Motor neuron (in vitro differentiated cells): Measurements from ENCODE around the gene ZSCAN32. TPM values are rescaled to one million over a fixed set of nuclear protein-coding genes. Genes with fewer than 3 reads are reported as not detected.

Experiments
- ATAC-seq, 8 experiments: fragments of 200-7000 bp; cut with Tn5 transposase; replicated peaks in 6 of 8; 2 replicates each; pipeline ENCODE4 v1.8.0; 2021; ENCODE audit warnings: mild to moderate bottlenecking in 8 of 8, moderate library complexity in 8 of 8
- H3K27ac ChIP-seq, 2 donors: fragments of 250-450 bp; sonication (Bioruptor Pico); 2 replicates each; pipeline ENCODE4 v1.9.0; 2021; ENCODE audit warnings: antibody characterized with exemption in 2 of 2, mild to moderate bottlenecking in 2 of 2, moderate library complexity in 1 of 2
- H3K4me1 ChIP-seq, 2 donors: fragments of 250-450 bp; sonication (Bioruptor Pico); replicated peaks in 1 of 2; 2 replicates each; pipeline ENCODE4 v1.6.1; 2021; ENCODE audit warnings: antibody characterized with exemption in 2 of 2, mild to moderate bottlenecking in 2 of 2, moderate library complexity in 1 of 2
- H3K4me3 ChIP-seq, 5 donors: fragments of 250-450 bp; sonication (Bioruptor Pico); 2 replicates each; pipeline ENCODE4 v1.9.0; 2021; ENCODE audit warnings: antibody characterized with exemption in 5 of 5, mild to moderate bottlenecking in 5 of 5, moderate library complexity in 4 of 5
- WGBS, 10 experiments: fragments of 450-650 bp; shearing (Covaris generic); methylation state at CpG; one replicate each; pipeline ENCODE4 v1.0.0; 2022; 5-methylcytosine and 5-hydroxymethylcytosine counted together
- in situ Hi-C, 9 experiments: fragments of 400-800 bp; cut with MboI; loops; one replicate each; pipeline ENCODE4 v1.15.0; 2021; ENCODE audit warnings: low sequenced_read_pairs in 9 of 9, low pct_unique_long_range_greater_than_20kb in 2 of 9; ENCODE audit not compliant: unreplicated experiment in 9 of 9
- total RNA-seq, 8 experiments: library from RNA; unstranded; fragments of 300-600 nt; gene quantifications; 2 replicates each; pipeline versions ENCODE4 v1.2.3 to v1.2.4, GENCODE V29; 2022

ZSCAN32 gene
- total RNA-seq, 8 experiments from 2014 or later = 7.8 to 22.9 (median 13.2) TPM

DNA sequence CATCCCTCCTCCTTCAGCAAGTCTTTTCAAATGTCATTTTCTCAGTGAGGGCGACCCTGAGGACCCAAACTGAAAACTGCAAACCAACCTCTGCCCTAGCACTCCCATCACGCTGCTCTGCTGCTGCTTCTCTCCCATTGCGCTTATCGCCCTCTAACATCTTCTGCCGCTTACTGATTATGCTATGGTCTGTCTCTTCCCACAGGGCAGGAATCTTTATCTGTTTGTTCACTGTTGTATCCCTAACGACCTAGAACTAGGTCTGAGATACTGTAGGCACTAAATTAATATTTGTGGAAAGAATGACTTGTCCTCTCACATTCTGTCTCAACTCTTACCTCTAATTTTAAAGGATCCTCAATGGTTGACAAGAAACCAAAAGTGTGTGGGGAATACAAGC lies 12.5 kb downstream of the ZSCAN32 start:
- no peaks in the 10 kb centered on the region for H3K4me1 ChIP-seq
- H3K27ac ChIP-seq = no peak overlapping the region
- no peak for ATAC-seq
- in situ Hi-C loops = no loop called here
- WGBS, 10 experiments = 90 to 100% (median 95%) methylated on average over 1 to 6 of the region's 6 CpGs; no CpG with 5 or more reads in 1 of the 10 experiments
- H3K4me3 ChIP-seq = no peak overlapping the region

- in situ Hi-C loops = no loop called here
- H3K4me3 ChIP-seq = no peak overlapping the region
- WGBS, 10 experiments = 90 to 100% (median 98%) methylated on average over 2 to 9 of the region's 10 CpGs; no CpG with 5 or more reads in 2 of the 10 experiments
- no peak for ATAC-seq
- H3K4me1 ChIP-seq = no peaks in the 10 kb centered on the region
- H3K27ac ChIP-seq = no peak overlapping the region
These were observed 17.8 kb downstream of the ZSCAN32 start for GRCh38 chr16:3383045-3383448.

DNA sequence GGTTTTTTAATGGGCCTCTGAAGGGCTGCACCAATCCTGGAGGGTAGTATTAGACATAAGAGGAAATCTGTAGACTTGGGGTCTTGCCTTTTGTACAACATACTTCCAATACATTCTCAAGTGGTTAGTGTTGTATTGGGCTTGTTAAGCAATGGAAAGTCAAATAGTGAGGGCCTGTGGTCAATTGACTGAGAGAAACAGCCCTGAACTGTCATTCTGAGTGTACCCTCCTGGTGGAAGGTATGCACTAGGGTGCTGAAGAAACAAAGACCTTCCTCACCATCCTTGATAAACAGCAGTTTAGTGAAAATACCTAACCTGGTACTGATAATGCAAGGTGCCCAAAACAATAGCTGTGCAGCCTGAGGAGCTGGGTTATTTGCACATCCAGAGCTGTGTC lies 22.9 kb downstream of the ZSCAN32 start:
- Histone ChIP-seq H3K4me3 (no peak overlapping the region), H3K27ac (no peak overlapping the region), H3K4me1 (no peaks in the 10 kb centered on the region)
- in situ Hi-C loops = no loop called here
- no peak for ATAC-seq

DNA sequence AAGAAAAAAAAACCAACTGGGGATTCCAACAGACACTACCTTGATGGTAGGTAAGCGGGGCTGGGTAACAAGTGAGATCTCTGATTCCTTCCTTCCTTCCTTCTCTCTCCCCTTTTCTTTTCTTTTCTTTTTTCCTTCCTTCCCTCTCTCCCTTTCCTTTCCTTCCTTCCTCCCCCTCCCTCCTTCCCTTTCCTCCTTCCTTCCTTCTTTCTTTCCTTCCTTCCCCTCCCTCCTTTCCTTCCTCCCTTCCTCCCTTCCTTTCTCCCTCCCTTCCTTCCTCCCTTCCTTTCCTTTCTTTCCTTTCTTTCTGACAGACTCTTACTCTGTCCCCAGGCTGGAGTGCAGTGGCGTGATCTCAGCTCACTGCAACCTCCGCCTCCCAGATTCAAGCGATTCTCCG lies 25.1 kb downstream of the ZSCAN32 start:
- H3K27ac ChIP-seq = no peak overlapping the region
- 56 to 100% (median 89%) methylated on average over 1 to 5 of the region's 5 CpGs; no CpG with 5 or more reads in 2 of the 10 experiments for WGBS, 10 experiments
- ATAC-seq = no peak
- H3K4me1 ChIP-seq = no peaks in the 10 kb centered on the region
- H3K4me3 ChIP-seq = no peak overlapping the region
- in situ Hi-C loops = no loop called here

- Histone ChIP-seq H3K4me1 (no peaks in the 10 kb centered on the region), H3K4me3 (no peak overlapping the region), H3K27ac (no peak overlapping the region)
- no peak for ATAC-seq
- 47 to 100% (median 83%) methylated on average over 1 to 9 of the region's 11 CpGs; no CpG with 5 or more reads in 2 of the 10 experiments for WGBS, 10 experiments
- in situ Hi-C loops = no loop called here
These were observed 31.7 kb downstream of the ZSCAN32 start for GRCh38 chr16:3369073-3369472.

DNA sequence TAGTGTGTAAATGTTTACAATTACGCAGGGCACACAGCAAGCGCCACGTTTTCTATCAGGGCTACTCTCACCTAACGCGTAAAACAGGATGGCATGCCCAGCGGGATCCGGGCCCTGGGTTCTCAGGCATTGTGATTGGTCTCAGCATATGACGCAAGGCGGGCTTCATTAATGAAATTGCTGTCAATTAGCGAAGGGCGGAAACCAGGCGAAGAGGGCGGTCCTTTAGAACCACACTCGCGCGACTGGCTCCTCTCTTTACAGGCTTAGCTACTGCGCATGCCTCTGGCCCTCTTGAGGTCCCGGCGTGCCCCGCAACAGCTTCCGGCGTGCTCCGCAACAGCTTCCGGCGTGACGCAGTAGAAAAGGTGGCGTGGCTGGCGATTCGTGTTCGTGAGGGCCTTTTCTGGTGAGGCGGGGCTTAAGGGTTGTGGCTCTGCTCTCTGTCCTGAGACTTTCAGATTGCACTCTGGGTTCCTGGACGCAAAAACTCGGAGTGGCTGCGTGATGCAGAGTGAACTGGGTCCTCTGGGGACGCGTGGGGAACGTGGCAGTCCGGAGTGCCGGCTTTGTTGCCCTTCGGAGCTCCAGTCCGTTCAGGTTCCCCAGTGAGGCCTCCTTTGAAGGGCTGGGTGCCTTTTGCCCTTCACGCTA lies 35.9 kb downstream of the ZSCAN32 start:
- Histone ChIP-seq H3K4me1 (no peaks in the 10 kb centered on the region), H3K27ac (no peak overlapping the region), H3K4me3 (no peak overlapping the region)
- in situ Hi-C loops = no loop called here
- 35 to 87% (median 80%) methylated on average over 6 to 29 of the region's 42 CpGs; no CpG with 5 or more reads in 4 of the 10 experiments for WGBS, 10 experiments
- ATAC-seq = peak in 3 of 8 experiments; percentile 95 to 98 (median 96)

DNA sequence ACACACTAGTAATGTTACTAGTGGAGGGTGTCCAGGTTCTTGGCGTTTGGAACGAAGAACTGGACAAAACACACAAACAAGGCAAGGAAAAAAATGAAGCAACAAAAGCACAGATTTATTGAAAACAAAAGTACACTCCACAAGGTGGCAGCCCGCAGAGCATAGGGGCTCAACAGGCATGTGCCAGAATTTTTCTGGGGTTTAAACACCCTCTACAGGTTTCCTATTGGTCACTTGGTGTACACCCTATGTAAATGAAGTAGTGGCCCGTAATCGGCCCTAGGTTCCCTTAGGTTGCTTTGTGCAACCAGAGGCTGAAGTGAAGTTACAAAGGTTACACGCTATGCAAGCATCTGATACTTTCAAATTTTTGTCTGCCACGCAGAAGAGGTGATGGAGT lies 37.0 kb downstream of the ZSCAN32 start:
- Histone ChIP-seq H3K27ac (no peak overlapping the region), H3K4me3 (no peak overlapping the region), H3K4me1 (no peaks in the 10 kb centered on the region)
- 56 to 100% (median 82%) methylated on average over 1 to 7 of the region's 7 CpGs for WGBS, 10 experiments
- no peak for ATAC-seq
- in situ Hi-C loops = no loop called here

DNA sequence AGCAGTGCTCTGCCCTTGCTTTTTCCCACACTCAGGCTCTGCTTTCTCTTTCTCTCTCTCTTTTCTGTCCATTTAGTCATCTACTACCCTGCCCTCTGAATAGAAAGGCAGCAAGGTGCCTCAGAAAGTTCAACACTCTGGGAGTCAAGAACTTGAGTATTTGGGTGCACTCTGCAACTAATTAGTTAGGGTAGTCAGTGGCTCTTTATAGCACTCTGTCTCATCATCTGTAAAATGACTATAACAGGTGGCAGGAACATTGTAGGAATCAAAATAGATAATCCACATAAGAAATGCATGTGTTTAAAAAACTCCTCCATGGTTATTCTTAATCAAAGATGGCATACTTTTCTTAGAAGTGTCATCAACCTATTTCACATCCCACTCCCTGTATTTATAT lies 37.9 kb downstream of the ZSCAN32 start:
- no peak overlapping the region for H3K4me3 ChIP-seq
- ATAC-seq = no peak
- in situ Hi-C loops = no loop called here

DNA sequence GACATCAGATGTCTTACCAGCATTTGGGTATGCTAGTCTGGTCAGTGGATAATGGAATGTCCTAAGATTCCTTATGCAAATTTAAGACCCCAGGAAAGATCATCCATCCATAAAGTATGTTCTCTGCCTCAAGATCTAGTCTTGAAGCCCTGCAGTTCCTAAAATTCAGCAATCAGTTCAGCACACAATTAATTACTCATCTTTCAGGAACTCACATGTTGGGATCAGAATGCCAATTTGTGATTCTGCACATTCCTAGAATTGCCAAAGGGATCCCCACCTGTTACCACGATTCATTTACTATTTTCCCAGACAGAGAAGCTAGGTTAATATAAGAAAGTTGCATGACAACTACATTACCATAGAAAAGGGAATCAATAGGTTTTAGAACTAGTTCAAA lies 41.9 kb downstream of the ZSCAN32 start:
- H3K4me1 ChIP-seq = no peaks in the 10 kb centered on the region
- H3K27ac ChIP-seq = no peak overlapping the region
- no peak for ATAC-seq
- H3K4me3 ChIP-seq = no peak overlapping the region
- in situ Hi-C loops = no loop called here
- 0% methylated on average over 1 of the region's 1 CpG; no CpG with 5 or more reads in 4 of the 10 experiments for WGBS, 10 experiments

More for the DNA sequence above, 37.9 kb downstream of the ZSCAN32 start:
- Histone ChIP-seq H3K27ac (no peak overlapping the region), H3K4me1 (no peaks in the 10 kb centered on the region)

- no peaks in the 10 kb centered on the region for H3K4me1 ChIP-seq
- H3K4me3 ChIP-seq = no peak overlapping the region
- no peak for ATAC-seq
- in situ Hi-C loops = no loop called here
- H3K27ac ChIP-seq = no peak overlapping the region
- 37 to 100% (median 60%) methylated on average over 1 to 6 of the region's 10 CpGs; no CpG with 5 or more reads in 5 of the 10 experiments for WGBS, 10 experiments
These were observed 44.7 kb downstream of the ZSCAN32 start for GRCh38 chr16:3356118-3356517.

- H3K4me1 ChIP-seq = no peaks in the 10 kb centered on the region
- H3K27ac ChIP-seq = no peak within 1 kb of the TSS
- ATAC-seq = no peak
- 0 to 75% (median 23%) methylated on average over 1 to 3 of the region's 3 CpGs; no CpG with 5 or more reads in 4 of the 10 experiments for WGBS, 10 experiments
- H3K4me3 ChIP-seq = no peak within 1 kb of the TSS
- in situ Hi-C loops = no loop called here
These were observed 45.2 kb downstream of the ZSCAN32 start, which contains the start of gene OR2C1 for GRCh38 chr16:3355589-3355988. OR2C1 (plus strand) TSS chr16:3355889; CDS start chr16:3355941, 52 bp downstream.

GRCh38 chr16:3349175-3349574 lies 51.6 kb downstream of the ZSCAN32 start:
- Histone ChIP-seq H3K4me1 (no peaks in the 10 kb centered on the region), H3K27ac (no peak overlapping the region), H3K4me3 (no peak overlapping the region)
- WGBS, 10 experiments = 23 to 93% (median 67%) methylated on average over 3 to 10 of the region's 13 CpGs; no CpG with 5 or more reads in 3 of the 10 experiments
- in situ Hi-C loops = no loop called here
- no peak for ATAC-seq

- no peak overlapping the region for H3K27ac ChIP-seq
- no peaks in the 10 kb centered on the region for H3K4me1 ChIP-seq
- WGBS, 10 experiments = 0 to 60% (median 18%) methylated on average over 1 to 4 of the region's 4 CpGs; no CpG with 5 or more reads in 2 of the 10 experiments
- H3K4me3 ChIP-seq = no peak overlapping the region
- in situ Hi-C loops = no loop called here
- ATAC-seq = no peak
These were observed 52.1 kb downstream of the ZSCAN32 start for GRCh38 chr16:3348547-3349167.

- Histone ChIP-seq H3K4me3 (no peak overlapping the region), H3K27ac (no peak overlapping the region), H3K4me1 (no peaks in the 10 kb centered on the region)
- in situ Hi-C loops = no loop called here
- no peak for ATAC-seq
- 20 to 86% (median 55%) methylated on average over 1 to 8 of the region's 10 CpGs for WGBS, 10 experiments
These were observed 53.2 kb downstream of the ZSCAN32 start for GRCh38 chr16:3347586-3347985.
